ENCODE data around the gene MARCHF9.
A peak's percentile ranks its signal among the peaks of the same experiment; 100 is the strongest.
"Not testable (repeated sequence)": the region's sequence is repeated elsewhere in the genome, so short reads cannot be mapped to it uniquely, and the experiment has no call there.

MARCHF9 gene

GRCh38 chr12:57754411-57755193, at the start of gene MARCHF9:
Gene MARCHF9, plus strand, starts transcription at chr12:57755103. Its CDS starts 426 bp downstream, at chr12:57755529.
- DNase-seq (ENCODE audit: low read depth in 2 of 2) = peak; percentile 67 to 81

GRCh38 chr12:57707250-57707649, 47.7 kb upstream of the MARCHF9 start:
- no peak for DNase-seq (ENCODE audit: low read depth in 2 of 2)

- DNase-seq (ENCODE audit: low read depth in 2 of 2) = no peak
Measured at GRCh38 chr12:57708296-57708695, 46.6 kb upstream of the MARCHF9 start.

- DNase-seq (ENCODE audit: low read depth in 2 of 2) = no peak
Measured at GRCh38 chr12:57712701-57713100, 42.2 kb upstream of the MARCHF9 start.

GRCh38 chr12:57713209-57713608, 41.7 kb upstream of the MARCHF9 start:
- no peak for DNase-seq (ENCODE audit: low read depth in 2 of 2)

GRCh38 chr12:57715036-57715748, 39.7 kb upstream of the MARCHF9 start:
- DNase-seq (ENCODE audit: low read depth in 2 of 2) = not testable (repeated sequence)

- DNase-seq (ENCODE audit: low read depth in 2 of 2) = no peak
Measured at GRCh38 chr12:57715786-57716185, 39.1 kb upstream of the MARCHF9 start.

- no peak for DNase-seq (ENCODE audit: low read depth in 2 of 2)
Measured at GRCh38 chr12:57716305-57716704, 38.6 kb upstream of the MARCHF9 start.

- DNase-seq (ENCODE audit: low read depth in 2 of 2) = no peak
Measured at GRCh38 chr12:57717131-57717530, 37.8 kb upstream of the MARCHF9 start.

- no peak for DNase-seq (ENCODE audit: low read depth in 2 of 2)
Measured at GRCh38 chr12:57717846-57718640, 36.9 kb upstream of the MARCHF9 start.

- no peak for DNase-seq (ENCODE audit: low read depth in 2 of 2)
Measured at GRCh38 chr12:57718641-57719528, 36.0 kb upstream of the MARCHF9 start.

GRCh38 chr12:57719777-57720605, 34.9 kb upstream of the MARCHF9 start:
- no peak for DNase-seq (ENCODE audit: low read depth in 2 of 2)

GRCh38 chr12:57720606-57721595, 34.0 kb upstream of the MARCHF9 start:
- DNase-seq (ENCODE audit: low read depth in 2 of 2) = no peak

GRCh38 chr12:57721846-57722608, 32.9 kb upstream of the MARCHF9 start:
- not testable (repeated sequence) for DNase-seq (ENCODE audit: low read depth in 2 of 2)

- DNase-seq (ENCODE audit: low read depth in 2 of 2) = no peak
Measured at GRCh38 chr12:57722716-57723629, 31.9 kb upstream of the MARCHF9 start.

GRCh38 chr12:57723630-57723962, 31.3 kb upstream of the MARCHF9 start:
- DNase-seq (ENCODE audit: low read depth in 2 of 2) = no peak
